Panc1 (cell line): ENCODE measurements around the gene TMEM191C.

Experiments
- CTCF ChIP-seq: fragments of 450-650 bp; IDR thresholded peaks from 2 replicates; pipeline ENCODE4 v1.5.1; 2017; ENCODE audit warnings: mild to moderate bottlenecking
- POLR2AphosphoS5 ChIP-seq: IDR thresholded peaks from 2 replicates; pipeline ENCODE4 v1.6.1; 2012; ENCODE audit warnings: mild to moderate bottlenecking, low read depth, low read length, moderate library complexity
- REST ChIP-seq, 2 experiments: IDR thresholded peaks; 2 replicates each; pipeline ENCODE4 v1.6.1; 2011 to 2012; ENCODE audit warnings: low read depth in 2 of 2, control low read depth in 1 of 2, low read length in 1 of 2, mild to moderate bottlenecking in 1 of 2, moderate library complexity in 1 of 2; ENCODE audit not compliant: insufficient read depth in 1 of 2
- TCF7L2 ChIP-seq: IDR thresholded peaks from 2 replicates; pipeline ENCODE4 v1.6.1; 2011; ENCODE audit warnings: mild to moderate bottlenecking, low read depth, low read length, inconsistent platforms

- TF ChIP-seq CTCF = no peak
- no peak for TF ChIP-seq POLR2AphosphoS5
- TF ChIP-seq REST (IDR thresholded peaks at IDR 0.05; ENCODE audit: insufficient read depth in 1 of 2, low read depth in 2 of 2, low read length in 1 of 2) = no peak
- no peak for TF ChIP-seq TCF7L2
Measured at GRCh38 chr22:21446827-21447690, 20.1 kb upstream of the TMEM191C start.
